ENCODE results near the gene KIN. TPM values are rescaled to one million over a fixed set of nuclear protein-coding genes. Genes with fewer than 3 reads are reported as not detected.

Gene KIN
- total and polyA plus RNA-seq, 2 of the 4 experiments (the other 2 are of a cell fraction) = 3.0 to 6.4 TPM

DNA sequence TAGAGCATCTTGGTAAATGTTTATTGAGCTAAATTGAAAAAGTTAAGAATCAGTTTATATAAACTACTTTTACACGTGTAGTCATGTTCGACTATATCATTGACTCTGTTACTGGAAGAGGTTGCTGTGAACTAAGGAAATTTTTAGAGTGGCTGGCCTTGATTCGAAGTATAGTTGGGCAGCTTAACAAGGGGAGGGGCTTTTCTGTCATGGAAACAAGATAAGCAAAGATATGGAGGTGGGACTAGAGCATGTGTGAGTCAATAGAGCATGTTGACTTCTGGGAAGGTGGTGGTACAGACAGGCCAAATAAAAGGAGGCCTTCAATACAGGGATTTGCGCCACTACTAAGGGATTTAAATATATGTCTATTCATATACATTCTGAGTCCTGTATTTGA is 7.8 kb upstream of the KIN start:
- intact Hi-C loops (cut with micrococcal nuclease) (no loop called here), in situ Hi-C loops (cut with MboI; ENCODE audit: low sequenced_read_pairs) (loop anchor here (25.0 kb wide), 1 partner anchor 1058 kb away; no protein-coding TSS in a partner anchor), dilution Hi-C loops (cut with HindIII; ENCODE audit: low sequenced_read_pairs, unreplicated experiment) (no loop called here)
- Histone ChIP-seq H2AK5ac (ENCODE audit: low read depth, low read length) (no peak overlapping the region), H3K9me3 (ENCODE audit: control insufficient read depth, insufficient read depth, low read length) (no peaks in the 10 kb centered on the region), H3K36me3 (ENCODE audit: control insufficient read depth, insufficient read depth, low read length) (peaks cover 8% of the 10 kb centered on the region), H3K4me2 (ENCODE audit: low read depth, low read length) (no peak overlapping the region), H3K23ac (ENCODE audit: low read depth, low read length) (no peak overlapping the region), H4K20me1 (ENCODE audit: insufficient read depth, low read length) (peaks cover 36% of the 10 kb centered on the region; the same call in 1 of the 2 replicates), H3K9me1 (ENCODE audit: insufficient read depth, low read length) (0 out of 2 replicates have a peak, but pooled peaks cover 5% of the 10 kb centered on the region), H2BK5ac (ENCODE audit: low read depth, low read length, poor library complexity, severe bottlenecking) (peak overlapping the region; percentile 54), H4K8ac (ENCODE audit: low read depth in 2 of 2, low read length in 2 of 2) (no peak overlapping the region), H2AK9ac (replicated peaks; ENCODE audit: low read depth, low read length, poor library complexity) (no peak overlapping the region), H2AFZ (replicated peaks; ENCODE audit: low read length, poor library complexity) (no peak overlapping the region), H3K27ac (ENCODE audit: insufficient read depth, low read length) (no peak overlapping the region), H3K4me1 (ENCODE audit: control insufficient read depth, insufficient read depth, low read length) (peaks cover 10% of the 10 kb centered on the region), H3K4ac (ENCODE audit: low read depth, low read length) (no peak overlapping the region; the same call in 1 of the 2 replicates), H3K27me3 (ENCODE audit: control insufficient read depth, insufficient read depth, low read length) (no peaks in the 10 kb centered on the region), H2BK20ac (ENCODE audit: low read depth, low read length) (no peak overlapping the region), H3K9ac (ENCODE audit: low read depth, low read length) (no peak overlapping the region), H3K4me3 (ENCODE audit: insufficient read depth, low read depth, low read length) (no peak overlapping the region), H4K5ac (ENCODE audit: low read depth, low read length) (no peak overlapping the region), H3K14ac (replicated peaks; ENCODE audit: low read depth, low read length) (no peak overlapping the region; the same call in 1 of the 2 replicates), H2BK15ac (ENCODE audit: low read depth, low read length) (no peak overlapping the region), H3K18ac (ENCODE audit: low read depth, low read length) (no peak overlapping the region), H2BK120ac (ENCODE audit: low read depth, low read length) (no peak overlapping the region), H3K56ac (ENCODE audit: extremely low read depth, insufficient read depth, low read length) (no peak overlapping the region), H4K91ac (ENCODE audit: insufficient read depth, low read depth, low read length) (no peak overlapping the region), H3K79me1 (ENCODE audit: low read depth in 1 of 2, low read length in 2 of 2) (peaks cover 7 to 46% of the 10 kb centered on the region in 2 experiments; a peak in 3 of 4 replicates)
- POLR2A ChIA-PET (ENCODE audit: unreplicated experiment) = interaction anchor here (0.5 kb wide), 1 partner anchor 271 kb away, joined by 3 read pairs; no protein-coding TSS in a partner anchor
- no TSS peak for BruUV-seq (replicated peaks)
- CTCF ChIA-PET = no interaction called here
- WGBS, 2 experiments (ENCODE audit: extremely low coverage in 2 of 2, insufficient read length in 1 of 2) = no CpG with 5 or more reads among the region's 4 CpGs
- peak; percentile 51 for DNase-seq
- ATAC-seq (ENCODE audit: low read depth) = no peak
- no peak for TF ChIP-seq RAD21 (IDR thresholded peaks at IDR 0.05; ENCODE audit: low read length)
- no peak for TF ChIP-seq MAZ (IDR thresholded peaks at IDR 0.05; ENCODE audit: borderline replicate concordance, low read depth, low read length)
- no peak for TF ChIP-seq POLR2A (IDR thresholded peaks at IDR 0.05; ENCODE audit: low read depth, low read length)
- no peak for TF ChIP-seq NFE2L2 (IDR thresholded peaks at IDR 0.05; ENCODE audit: low read depth, low read length)
- TF ChIP-seq CTCF (conservative IDR thresholded peaks at IDR 0.05; ENCODE audit: low read depth, low read length) = no peak
- no peak for TF ChIP-seq SMC3 (IDR thresholded peaks at IDR 0.05; ENCODE audit: low read depth, low read length)
- no peak for TF ChIP-seq RFX5 (IDR thresholded peaks at IDR 0.05; ENCODE audit: low read depth, low read length)
- TF ChIP-seq RCOR1 (IDR thresholded peaks at IDR 0.05; ENCODE audit: insufficient replicate concordance, low read length) = no peak
- no peak for TF ChIP-seq MAFK (IDR thresholded peaks at IDR 0.05; ENCODE audit: low read depth, low read length)
- TF ChIP-seq CEBPB (IDR thresholded peaks at IDR 0.05; ENCODE audit: low read depth, low read length) = no peak
- no peak for TF ChIP-seq ELK1 (IDR thresholded peaks at IDR 0.05; ENCODE audit: borderline replicate concordance, low read depth, low read length)
- TF ChIP-seq BHLHE40 (IDR thresholded peaks at IDR 0.05; ENCODE audit: low read depth, low read length) = no peak
- TF ChIP-seq MXI1 (IDR thresholded peaks at IDR 0.05; ENCODE audit: borderline replicate concordance, low read depth, low read length) = no peak
- no peak for TF ChIP-seq USF2 (IDR thresholded peaks at IDR 0.05; ENCODE audit: low read depth, low read length)
- TF ChIP-seq FOS (IDR thresholded peaks at IDR 0.05; ENCODE audit: low read depth, low read length) = no peak
- no peak for TF ChIP-seq CHD1 (IDR thresholded peaks at IDR 0.05; ENCODE audit: low read depth, low read length)

All from IMR-90 (cell line).